LNCaP clone FGC (cell line): ENCODE data around the gene CEP135.

Experiments used
- DNase-seq: peaks from one replicate; pipeline ENCODE4 v3.0.0-alpha.2; 2011; ENCODE audit warnings: low read depth
- H3K4me3 ChIP-seq: 2 replicates; pipeline ENCODE4 v1.5.1; 2011; ENCODE audit warnings: mild to moderate bottlenecking, low read depth, low read length, control low read depth
- TF ChIP-seq, protein P1 (sequence below): IDR thresholded peaks from 2 replicates; pipeline ENCODE4 v1.5.1; 2012; ENCODE audit warnings: mild to moderate bottlenecking; ENCODE audit not compliant: control insufficient read depth, insufficient read depth; ENCODE audit errors: extremely low read depth

The CEP135 gene

DNA sequence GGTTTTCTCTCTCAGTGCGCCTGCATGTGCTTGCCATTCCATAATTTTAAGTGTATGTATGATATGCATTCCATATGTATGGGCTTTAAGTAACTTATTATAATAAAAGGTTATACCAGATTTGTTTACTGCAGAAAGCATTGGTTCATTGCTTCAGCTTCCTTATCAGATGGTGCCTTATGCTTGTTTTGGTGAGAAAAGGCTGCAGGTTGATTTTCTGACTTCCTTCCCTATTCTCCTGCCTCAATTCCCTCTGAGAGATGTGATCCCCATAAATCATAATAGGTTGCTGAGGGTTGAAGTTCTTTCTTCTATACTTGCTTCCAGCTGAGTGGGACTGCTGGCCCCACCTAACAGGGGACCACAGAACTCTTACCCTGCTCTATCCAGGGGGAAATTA is 10.3 kb upstream of the CEP135 start:
- no peak overlapping the region for H3K4me3 ChIP-seq
- no peak for DNase-seq
- TF ChIP-seq, protein P1, sequence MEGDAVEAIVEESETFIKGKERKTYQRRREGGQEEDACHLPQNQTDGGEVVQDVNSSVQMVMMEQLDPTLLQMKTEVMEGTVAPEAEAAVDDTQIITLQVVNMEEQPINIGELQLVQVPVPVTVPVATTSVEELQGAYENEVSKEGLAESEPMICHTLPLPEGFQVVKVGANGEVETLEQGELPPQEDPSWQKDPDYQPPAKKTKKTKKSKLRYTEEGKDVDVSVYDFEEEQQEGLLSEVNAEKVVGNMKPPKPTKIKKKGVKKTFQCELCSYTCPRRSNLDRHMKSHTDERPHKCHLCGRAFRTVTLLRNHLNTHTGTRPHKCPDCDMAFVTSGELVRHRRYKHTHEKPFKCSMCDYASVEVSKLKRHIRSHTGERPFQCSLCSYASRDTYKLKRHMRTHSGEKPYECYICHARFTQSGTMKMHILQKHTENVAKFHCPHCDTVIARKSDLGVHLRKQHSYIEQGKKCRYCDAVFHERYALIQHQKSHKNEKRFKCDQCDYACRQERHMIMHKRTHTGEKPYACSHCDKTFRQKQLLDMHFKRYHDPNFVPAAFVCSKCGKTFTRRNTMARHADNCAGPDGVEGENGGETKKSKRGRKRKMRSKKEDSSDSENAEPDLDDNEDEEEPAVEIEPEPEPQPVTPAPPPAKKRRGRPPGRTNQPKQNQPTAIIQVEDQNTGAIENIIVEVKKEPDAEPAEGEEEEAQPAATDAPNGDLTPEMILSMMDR, result no peak

DNA sequence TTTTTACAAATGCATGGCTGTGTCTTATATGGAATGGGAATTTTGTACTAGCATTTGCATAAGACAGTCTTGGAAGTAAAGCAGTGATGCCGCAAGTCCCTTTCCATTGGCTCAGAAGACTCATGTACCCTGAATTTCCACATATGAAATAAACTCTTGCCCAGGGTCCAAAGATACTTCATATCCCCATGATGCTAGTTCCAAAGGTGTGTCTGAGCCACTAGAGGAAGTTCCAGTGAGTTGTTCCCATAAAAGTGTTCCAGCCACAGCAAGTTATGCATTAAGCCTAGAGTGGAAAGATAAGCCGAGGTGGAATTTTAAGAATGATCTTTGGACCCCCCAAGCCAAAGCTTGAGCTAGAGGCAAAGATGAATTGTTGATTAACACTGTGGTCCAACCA is 9.3 kb upstream of the CEP135 start:
- TF ChIP-seq, protein P1, result no peak
- DNase-seq, result no peak
- H3K4me3 ChIP-seq, result no peak overlapping the region

DNA sequence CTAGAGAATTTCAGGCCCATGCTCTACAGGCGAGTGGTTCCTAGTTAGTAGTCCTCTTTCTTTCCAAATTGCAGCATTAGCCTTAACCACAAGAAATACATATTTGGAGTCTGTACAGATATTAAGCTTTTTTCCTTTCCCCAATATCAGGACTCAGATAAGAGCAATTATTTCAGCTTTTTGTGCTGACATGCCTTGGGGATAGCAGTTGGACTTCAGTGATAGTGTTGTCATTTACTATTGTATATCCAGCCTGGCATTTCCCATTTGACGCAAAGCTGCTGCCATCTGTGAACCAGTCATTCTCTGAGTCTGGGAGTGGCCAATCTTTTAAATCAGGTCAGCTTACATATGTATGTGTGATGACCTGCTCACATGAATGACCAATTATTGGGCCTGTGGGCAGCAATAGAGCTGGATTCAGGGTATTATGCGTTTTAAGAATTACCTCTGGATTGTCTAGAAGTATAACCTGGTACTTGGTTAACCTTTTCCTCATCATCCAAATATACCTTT is 6.8 kb upstream of the CEP135 start:
- H3K4me3 ChIP-seq, result no peak overlapping the region
- no peak for DNase-seq
- TF ChIP-seq, protein P1, result no peak

DNA sequence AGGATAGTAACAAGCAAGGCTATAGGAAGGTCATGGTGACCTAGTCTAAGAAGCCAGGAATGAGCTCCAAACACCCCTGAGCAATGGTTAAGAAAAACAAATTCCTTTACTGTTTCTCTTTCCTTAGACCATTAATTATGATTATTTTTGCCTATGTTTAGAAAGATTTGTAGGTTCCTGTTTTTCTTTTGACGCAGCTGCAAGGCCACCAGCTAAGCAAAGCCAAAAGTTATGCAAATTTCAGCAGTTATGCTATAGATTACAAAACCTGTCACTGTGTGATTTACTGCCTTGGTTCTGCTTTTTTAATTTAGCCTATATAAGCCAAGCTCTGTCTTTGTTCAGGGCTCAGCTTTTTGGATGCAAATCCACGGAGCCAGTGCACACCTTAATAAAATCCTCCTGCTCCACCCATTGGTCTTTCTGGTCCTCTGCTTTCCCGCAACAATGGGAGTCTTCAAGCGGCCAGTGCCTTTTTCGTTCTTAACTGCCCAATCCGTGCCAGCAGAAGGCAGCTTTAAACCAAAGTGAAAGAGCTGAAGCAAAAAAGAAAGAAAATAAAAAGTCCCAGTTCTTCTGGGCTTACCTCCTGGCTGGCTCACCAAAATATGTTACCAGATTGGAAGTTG is 1.4 kb upstream of the CEP135 start:
- TF ChIP-seq, protein P1, result no peak
- no peak overlapping the region for H3K4me3 ChIP-seq
- no peak for DNase-seq

DNA sequence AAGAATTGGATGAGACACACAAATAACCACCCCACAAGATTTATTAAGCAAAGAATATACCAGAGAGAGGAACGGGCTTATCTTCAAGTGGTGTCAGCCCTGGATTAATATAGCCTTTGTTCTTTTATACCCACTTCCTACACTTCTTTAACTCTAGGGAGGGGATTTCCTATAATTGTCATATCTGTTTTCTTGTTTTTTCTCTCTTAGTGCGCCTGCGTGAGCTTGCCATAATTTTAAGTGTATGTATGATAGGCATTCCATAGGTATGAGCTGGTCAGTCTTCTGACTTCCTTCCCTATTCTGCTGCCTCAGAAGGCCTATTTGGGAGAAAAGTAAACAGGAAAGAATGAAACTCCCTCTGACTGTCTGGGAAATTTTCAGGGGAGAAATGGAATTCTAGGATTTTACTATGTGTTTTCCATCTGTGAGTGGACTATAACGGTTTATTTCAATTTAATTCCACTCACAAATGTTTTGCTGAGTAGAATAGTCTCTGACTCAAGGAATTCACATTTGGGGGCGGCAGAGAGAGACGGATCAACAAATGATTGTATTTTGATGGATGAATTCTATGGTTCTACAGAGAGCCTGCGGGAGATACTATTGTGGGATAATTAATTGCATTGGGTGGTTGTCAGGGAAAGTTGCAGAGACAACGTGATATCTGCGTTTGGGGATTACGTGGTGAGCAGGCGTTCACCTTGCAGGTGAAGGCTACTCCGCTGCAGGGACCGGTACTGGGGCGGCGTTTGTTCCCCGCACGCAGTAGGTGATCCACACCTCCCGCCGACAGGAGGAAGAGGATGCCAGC is 626 bp upstream of the CEP135 start:
- TF ChIP-seq, protein P1, result no peak
- no peak for DNase-seq

DNA sequence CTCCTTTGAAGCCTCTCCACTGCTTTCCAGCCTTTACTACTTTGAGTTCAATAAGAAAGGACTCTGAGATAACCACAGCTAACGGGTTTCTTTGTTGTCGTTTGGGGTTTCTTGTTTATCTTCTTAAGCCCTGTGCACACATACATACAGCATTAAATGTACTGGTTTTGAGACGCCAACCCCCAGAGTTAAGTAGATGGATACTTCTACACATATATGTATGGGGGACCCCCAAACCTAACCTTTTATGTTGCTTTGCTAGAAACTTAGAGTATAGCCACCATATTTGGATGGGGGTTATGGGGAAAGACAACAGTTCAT is 697 bp downstream of the CEP135 start:
- no peak for DNase-seq

More for the DNA sequence above, 626 bp upstream of the CEP135 start:
- H3K4me3 ChIP-seq, result peak overlapping the region; percentile 58

More for the DNA sequence above, 697 bp downstream of the CEP135 start:
- peak overlapping the region; percentile 58 for H3K4me3 ChIP-seq
- TF ChIP-seq, protein P1, result no peak
